ENCODE measurements around the gene GSG1L. TPM values are rescaled to one million over a fixed set of nuclear protein-coding genes. Genes with fewer than 3 reads are reported as not detected.

Gene GSG1L
- total RNA-seq, 1 donor from 2014 or later = not detected

- no peak for DNase-seq (ENCODE audit: low read depth)
- Histone ChIP-seq H3K27me3 (ENCODE audit: control insufficient read depth, insufficient read depth, low read length) (peaks cover 3% of the 10 kb centered on the region), H3K4me3 (ENCODE audit: low read depth, low read length) (no peak overlapping the region), H3K36me3 (ENCODE audit: control insufficient read depth, insufficient read depth, low read length) (no peaks in the 10 kb centered on the region)
- no peak for TF ChIP-seq CTCF (IDR thresholded peaks at IDR 0.05; ENCODE audit: insufficient read depth, low read length, poor library complexity, severe bottlenecking)
Observed at GRCh38 chr16:27824006-27824405, 239.5 kb downstream of the GSG1L start.

- Histone ChIP-seq H3K36me3 (ENCODE audit: control insufficient read depth, insufficient read depth, low read length) (no peaks in the 10 kb centered on the region), H3K27me3 (ENCODE audit: control insufficient read depth, insufficient read depth, low read length) (peaks cover 3% of the 10 kb centered on the region), H3K4me3 (ENCODE audit: low read depth, low read length) (no peak overlapping the region)
- no peak for DNase-seq (ENCODE audit: low read depth)
- TF ChIP-seq CTCF (IDR thresholded peaks at IDR 0.05; ENCODE audit: insufficient read depth, low read length, poor library complexity, severe bottlenecking) = no peak
Observed at GRCh38 chr16:27823421-27823820, 240.1 kb downstream of the GSG1L start.

- Histone ChIP-seq H3K36me3 (ENCODE audit: control insufficient read depth, insufficient read depth, low read length) (no peaks in the 10 kb centered on the region), H3K4me3 (ENCODE audit: low read depth, low read length) (no peak overlapping the region), H3K27me3 (ENCODE audit: control insufficient read depth, insufficient read depth, low read length) (peaks cover 3% of the 10 kb centered on the region)
- DNase-seq (ENCODE audit: low read depth) = no peak
- TF ChIP-seq CTCF (IDR thresholded peaks at IDR 0.05; ENCODE audit: insufficient read depth, low read length, poor library complexity, severe bottlenecking) = no peak
Observed at GRCh38 chr16:27822996-27823395, 240.5 kb downstream of the GSG1L start.

- H3K36me3 ChIP-seq (ENCODE audit: control insufficient read depth, insufficient read depth, low read length) = no peaks in the 10 kb centered on the region
- DNase-seq (ENCODE audit: low read depth) = no peak
- H3K4me3 ChIP-seq (ENCODE audit: low read depth, low read length) = no peak overlapping the region
- TF ChIP-seq CTCF (IDR thresholded peaks at IDR 0.05; ENCODE audit: insufficient read depth, low read length, poor library complexity, severe bottlenecking) = no peak
- H3K27me3 ChIP-seq (ENCODE audit: control insufficient read depth, insufficient read depth, low read length) = peaks cover 3% of the 10 kb centered on the region
Observed at GRCh38 chr16:27822529-27822928, 241.0 kb downstream of the GSG1L start.

- TF ChIP-seq CTCF (IDR thresholded peaks at IDR 0.05; ENCODE audit: insufficient read depth, low read length, poor library complexity, severe bottlenecking) = no peak
- Histone ChIP-seq H3K4me3 (ENCODE audit: low read depth, low read length) (no peak overlapping the region), H3K36me3 (ENCODE audit: control insufficient read depth, insufficient read depth, low read length) (no peaks in the 10 kb centered on the region), H3K27me3 (ENCODE audit: control insufficient read depth, insufficient read depth, low read length) (peaks cover 3% of the 10 kb centered on the region)
- no peak for DNase-seq (ENCODE audit: low read depth)
Observed at GRCh38 chr16:27820646-27821345, 242.7 kb downstream of the GSG1L start.

Data from kidney epithelial cell (primary cell).